Neural crest cell (in vitro differentiated cells): Measurements from ENCODE around the gene SLC19A1. TPM values are rescaled to one million over a fixed set of nuclear protein-coding genes. Genes with fewer than 3 reads are reported as not detected.

ENCODE experiments used
- DNase-seq: peaks from one replicate; pipeline ENCODE4 v3.0.0; 2021; ENCODE audit warnings: low read depth, mixed read lengths, low spot score
- H3K27ac Mint-ChIP-seq: one replicate; pipeline ENCODE4 v1.8.0; 2021; ENCODE audit warnings: mild to moderate bottlenecking, mixed read lengths; ENCODE audit not compliant: unreplicated experiment
- H3K27me3 Mint-ChIP-seq: 2 replicates; pipeline ENCODE4 v1.8.0; 2021; ENCODE audit warnings: low read depth, mild to moderate bottlenecking, mixed read lengths
- H3K36me3 Mint-ChIP-seq: 2 replicates; pipeline ENCODE4 v1.8.0; 2021; ENCODE audit warnings: low read depth, mild to moderate bottlenecking, mixed read lengths
- H3K4me1 Mint-ChIP-seq: 2 replicates; pipeline ENCODE4 v1.8.0; 2021; ENCODE audit warnings: mixed read lengths
- H3K4me3 Mint-ChIP-seq: one replicate; pipeline ENCODE4 v1.8.0; 2021; ENCODE audit warnings: mild to moderate bottlenecking, mixed read lengths
- H3K9me3 Mint-ChIP-seq: 2 replicates; pipeline ENCODE4 v1.8.0; 2021; ENCODE audit warnings: mixed read lengths
- total RNA-seq: library from RNA; stranded (reverse); gene quantifications from 2 replicates; pipeline ENCODE4 v1.2.1, GENCODE V29; 2021
- TF ChIP-seq, protein P1 (sequence below): fragments of 200-600 bp; sonication (generic); conservative IDR thresholded peaks from 2 replicates; pipeline ENCODE4 v1.5.0; 2021; ENCODE audit warnings: antibody characterized with exemption, mild to moderate bottlenecking

SLC19A1 gene
- total RNA-seq, 1 donor from 2014 or later: 35.1 TPM

DNA sequence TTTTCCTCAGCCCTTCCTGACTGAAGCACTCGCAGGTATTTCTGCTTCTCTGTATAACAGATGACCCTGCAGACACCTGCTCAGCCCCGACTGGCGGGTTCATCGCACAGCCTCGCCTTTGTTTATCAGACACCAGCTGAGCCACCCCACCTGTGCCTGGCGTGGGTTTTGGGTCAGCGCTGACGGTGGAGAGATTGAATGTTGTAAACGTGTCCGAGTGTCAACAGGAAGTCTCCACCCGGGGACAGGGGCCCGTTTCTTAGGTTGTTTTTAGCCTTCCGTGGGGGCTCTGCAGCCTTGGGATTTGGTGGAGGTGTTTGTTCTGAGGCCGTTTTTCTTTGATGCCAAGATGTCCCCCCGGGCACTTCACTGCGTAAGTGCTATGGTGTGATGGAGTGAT is 77.1 kb downstream of the SLC19A1 start:
- no peak overlapping the region for H3K4me3 Mint-ChIP-seq
- peaks cover 10% of the 10 kb centered on the region for H3K36me3 Mint-ChIP-seq
- no peak for DNase-seq
- peaks cover 27% of the 10 kb centered on the region for H3K27me3 Mint-ChIP-seq
- no peak overlapping the region for H3K27ac Mint-ChIP-seq
- H3K9me3 Mint-ChIP-seq: peaks cover 16% of the 10 kb centered on the region
- H3K4me1 Mint-ChIP-seq: peaks cover 12% of the 10 kb centered on the region
- TF ChIP-seq, protein P1, sequence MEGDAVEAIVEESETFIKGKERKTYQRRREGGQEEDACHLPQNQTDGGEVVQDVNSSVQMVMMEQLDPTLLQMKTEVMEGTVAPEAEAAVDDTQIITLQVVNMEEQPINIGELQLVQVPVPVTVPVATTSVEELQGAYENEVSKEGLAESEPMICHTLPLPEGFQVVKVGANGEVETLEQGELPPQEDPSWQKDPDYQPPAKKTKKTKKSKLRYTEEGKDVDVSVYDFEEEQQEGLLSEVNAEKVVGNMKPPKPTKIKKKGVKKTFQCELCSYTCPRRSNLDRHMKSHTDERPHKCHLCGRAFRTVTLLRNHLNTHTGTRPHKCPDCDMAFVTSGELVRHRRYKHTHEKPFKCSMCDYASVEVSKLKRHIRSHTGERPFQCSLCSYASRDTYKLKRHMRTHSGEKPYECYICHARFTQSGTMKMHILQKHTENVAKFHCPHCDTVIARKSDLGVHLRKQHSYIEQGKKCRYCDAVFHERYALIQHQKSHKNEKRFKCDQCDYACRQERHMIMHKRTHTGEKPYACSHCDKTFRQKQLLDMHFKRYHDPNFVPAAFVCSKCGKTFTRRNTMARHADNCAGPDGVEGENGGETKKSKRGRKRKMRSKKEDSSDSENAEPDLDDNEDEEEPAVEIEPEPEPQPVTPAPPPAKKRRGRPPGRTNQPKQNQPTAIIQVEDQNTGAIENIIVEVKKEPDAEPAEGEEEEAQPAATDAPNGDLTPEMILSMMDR: no peak

- H3K36me3 Mint-ChIP-seq: peaks cover 10% of the 10 kb centered on the region
- DNase-seq: no peak
- peaks cover 16% of the 10 kb centered on the region for H3K9me3 Mint-ChIP-seq
- peaks cover 19% of the 10 kb centered on the region for H3K27me3 Mint-ChIP-seq
- H3K4me3 Mint-ChIP-seq: no peak overlapping the region
- H3K4me1 Mint-ChIP-seq: peaks cover 4% of the 10 kb centered on the region
- H3K27ac Mint-ChIP-seq: no peak overlapping the region
- TF ChIP-seq, protein P1: no peak
Observed at GRCh38 chr21:45464309-45464708, 77.9 kb downstream of the SLC19A1 start.

GRCh38 chr21:45463871-45464270 is 78.4 kb downstream of the SLC19A1 start:
- Mint-ChIP-seq H3K36me3 (peaks cover 10% of the 10 kb centered on the region), H3K4me3 (no peak overlapping the region), H3K9me3 (peaks cover 16% of the 10 kb centered on the region), H3K4me1 (peaks cover 3% of the 10 kb centered on the region), H3K27ac (no peak overlapping the region), H3K27me3 (peaks cover 19% of the 10 kb centered on the region)
- TF ChIP-seq, protein P1: no peak
- no peak for DNase-seq

- DNase-seq: no peak
- TF ChIP-seq, protein P1: no peak
- Mint-ChIP-seq H3K27me3 (peaks cover 14% of the 10 kb centered on the region), H3K27ac (no peak overlapping the region), H3K4me3 (no peak overlapping the region), H3K36me3 (peaks cover 10% of the 10 kb centered on the region), H3K9me3 (peaks cover 16% of the 10 kb centered on the region), H3K4me1 (peaks cover 3% of the 10 kb centered on the region)
Observed at GRCh38 chr21:45461806-45462341, 80.4 kb downstream of the SLC19A1 start.

GRCh38 chr21:45461369-45461750 is 80.9 kb downstream of the SLC19A1 start:
- TF ChIP-seq, protein P1: no peak
- peaks cover 3% of the 10 kb centered on the region for H3K4me1 Mint-ChIP-seq
- H3K9me3 Mint-ChIP-seq: peaks cover 16% of the 10 kb centered on the region
- H3K4me3 Mint-ChIP-seq: no peak overlapping the region
- no peak overlapping the region for H3K27ac Mint-ChIP-seq
- DNase-seq: no peak
- peaks cover 14% of the 10 kb centered on the region for H3K27me3 Mint-ChIP-seq
- peaks cover 10% of the 10 kb centered on the region for H3K36me3 Mint-ChIP-seq
